ENCODE data around the gene BCL2.
"Not testable (repeated sequence)": the region's sequence is repeated elsewhere in the genome, so short reads cannot be mapped to it uniquely, and the experiment has no call there.

The BCL2 gene

GRCh38 chr18:63232826-63233225, 86.7 kb downstream of the BCL2 start:
- no peak for DNase-seq

DNA sequence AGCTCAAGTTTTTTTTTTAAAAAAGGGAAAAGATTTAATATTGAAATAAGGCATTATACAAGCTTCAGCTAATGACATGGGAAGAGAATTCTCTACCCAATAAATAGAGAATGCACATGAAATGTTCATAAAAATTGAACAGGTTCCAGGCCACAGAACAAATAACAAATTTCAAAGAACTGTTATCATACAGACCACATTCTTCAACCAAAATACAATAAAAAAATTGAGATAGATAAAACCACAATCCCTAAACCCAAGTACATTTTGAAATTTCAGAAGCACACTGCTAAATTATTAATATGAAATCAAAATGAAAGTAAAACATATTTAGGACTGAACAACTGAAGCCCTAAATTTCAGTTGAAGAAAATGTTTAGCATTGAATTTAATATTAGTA, 89.6 kb downstream of the BCL2 start:
- DNase-seq = no peak

DNA sequence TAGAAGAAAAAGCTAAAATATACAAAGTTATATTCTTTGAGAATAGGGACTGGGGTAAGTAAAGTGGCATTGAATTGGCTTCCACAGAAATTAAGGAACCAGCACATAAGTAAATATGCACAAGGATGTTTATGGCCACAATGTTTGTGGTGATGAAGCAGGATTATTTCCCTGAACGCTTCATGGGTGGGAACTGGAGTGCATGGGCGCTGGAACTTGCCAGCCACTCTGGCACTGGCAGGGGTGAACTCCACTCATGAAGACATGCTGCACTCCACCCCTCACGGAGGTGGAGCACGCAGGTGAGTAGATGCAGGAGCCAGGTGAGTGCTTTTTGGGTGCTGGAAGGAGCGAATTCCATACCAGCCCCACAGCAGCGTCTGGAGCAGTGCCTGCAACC, 94.1 kb downstream of the BCL2 start:
- no peak for DNase-seq

DNA sequence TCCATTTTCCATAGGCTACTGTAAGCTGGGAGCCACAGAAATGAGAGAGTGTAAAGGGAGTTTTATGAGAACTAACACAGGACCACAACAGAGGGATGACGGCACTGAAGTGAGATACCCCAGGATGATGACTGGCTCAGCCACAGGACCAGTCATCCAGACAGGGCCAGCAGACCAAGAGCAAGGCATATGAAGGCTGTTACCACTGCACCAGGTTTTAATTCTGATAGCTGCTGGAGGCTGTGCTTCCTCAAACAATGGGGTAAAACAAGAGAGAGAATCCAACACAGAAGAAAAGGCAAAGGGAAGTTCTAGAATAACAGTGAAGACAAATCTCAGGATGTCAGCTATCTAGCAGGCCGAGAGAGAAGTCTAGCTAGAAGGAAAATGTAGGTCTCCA, 94.9 kb downstream of the BCL2 start:
- DNase-seq = no peak

DNA sequence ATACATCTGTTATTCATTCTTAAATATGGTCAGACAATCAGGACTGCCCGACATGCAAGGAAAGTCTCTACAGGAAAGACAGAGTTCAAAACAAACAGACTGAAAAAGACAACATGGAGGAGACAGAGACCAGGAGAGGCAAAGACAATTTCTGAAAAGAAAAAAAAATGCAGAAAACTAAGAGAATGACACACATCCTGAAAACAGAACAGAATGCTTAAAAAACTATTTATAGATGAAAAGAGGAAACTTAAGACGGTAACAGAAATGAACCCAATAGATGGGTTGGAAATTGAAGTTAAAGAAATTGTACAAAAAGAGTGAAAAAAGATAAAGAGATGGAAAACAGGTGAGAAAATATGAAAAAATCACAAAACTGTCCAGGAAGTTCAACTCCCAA, 95.7 kb downstream of the BCL2 start:
- DNase-seq = no peak

- no peak for DNase-seq
Observed at GRCh38 chr18:63220903-63221302, 98.7 kb downstream of the BCL2 start.

- no peak for DNase-seq
Observed at GRCh38 chr18:63218472-63218871, 101.1 kb downstream of the BCL2 start.

DNA sequence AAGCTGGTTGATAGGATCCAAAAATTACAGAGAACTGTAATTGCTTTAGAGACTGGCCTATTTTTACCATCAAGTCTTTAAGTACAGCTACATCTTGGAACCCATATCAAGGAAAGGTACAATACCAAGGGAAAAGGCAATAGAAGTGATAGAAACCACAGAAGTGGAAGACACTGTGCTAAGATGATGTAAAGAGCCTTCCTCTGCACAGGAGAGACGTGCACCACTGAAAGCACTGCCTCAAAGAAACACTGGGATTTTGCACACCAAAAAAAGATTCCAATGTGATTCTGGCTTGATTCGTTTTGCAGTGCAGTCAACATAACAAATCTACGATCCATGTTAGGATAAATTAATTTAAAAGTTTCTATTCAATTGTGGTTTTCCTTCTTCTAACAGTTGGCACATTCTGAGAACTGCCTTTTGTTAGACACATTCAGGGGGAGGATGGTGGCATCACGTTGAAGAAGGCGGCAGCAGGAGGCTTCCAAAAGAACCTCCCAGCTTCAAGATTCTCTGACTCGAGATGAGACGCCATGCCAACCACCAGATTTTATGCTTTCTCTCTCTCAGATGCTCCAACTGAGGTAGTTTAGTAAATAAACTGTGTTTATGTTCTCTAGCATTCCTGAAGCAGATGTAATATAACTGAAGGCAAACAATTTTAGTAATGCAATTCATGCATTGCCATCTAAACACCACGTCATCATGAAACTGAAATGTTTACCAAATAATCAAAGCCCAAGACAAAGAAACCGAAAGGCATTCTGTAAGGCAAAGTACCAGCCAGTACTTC, 102.9 kb downstream of the BCL2 start:
- no peak for DNase-seq

DNA sequence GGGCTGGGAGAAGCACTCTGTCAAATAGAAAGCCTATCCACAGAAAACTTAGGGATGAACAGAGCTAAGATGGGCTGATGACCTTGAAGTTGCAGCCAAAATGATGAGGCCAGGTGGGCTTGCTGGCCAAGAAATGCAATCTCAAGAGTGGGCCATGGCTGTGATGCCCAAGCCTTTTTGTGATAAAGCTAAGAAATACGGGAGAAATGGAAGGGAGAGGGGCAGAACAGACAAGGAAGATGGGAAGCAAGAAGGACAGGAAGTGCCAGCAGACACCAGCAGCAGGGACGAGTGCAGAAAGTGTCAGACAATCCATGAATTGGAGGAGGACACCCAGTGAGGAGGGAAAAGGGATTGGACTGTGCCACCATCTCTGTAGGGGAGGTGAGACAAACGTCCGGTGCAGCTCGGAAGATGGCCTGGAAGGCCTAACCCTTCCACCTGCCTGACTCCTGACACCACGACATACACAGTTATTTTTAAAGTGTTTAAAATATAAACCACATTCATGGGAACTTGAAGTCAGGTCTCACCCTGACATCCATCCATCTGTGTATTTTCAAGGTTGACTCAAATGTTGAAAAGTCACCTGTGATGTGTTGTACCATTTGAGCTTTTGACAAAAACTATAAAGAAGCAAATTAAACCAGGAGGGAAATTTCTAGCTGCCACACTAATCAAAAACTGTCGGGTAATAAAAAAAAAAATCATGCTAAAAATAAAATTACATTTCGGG, 105.5 kb downstream of the BCL2 start:
- DNase-seq = no peak

GRCh38 chr18:63213331-63213900, 106.2 kb downstream of the BCL2 start:
- DNase-seq = no peak

GRCh38 chr18:63210521-63210920, 109.0 kb downstream of the BCL2 start:
- DNase-seq = no peak

- peak; percentile 66 for DNase-seq
Observed at GRCh38 chr18:63208676-63209075, 110.9 kb downstream of the BCL2 start.

- DNase-seq = peak; percentile 90
Observed at GRCh38 chr18:63207835-63208234, 111.7 kb downstream of the BCL2 start.

DNA sequence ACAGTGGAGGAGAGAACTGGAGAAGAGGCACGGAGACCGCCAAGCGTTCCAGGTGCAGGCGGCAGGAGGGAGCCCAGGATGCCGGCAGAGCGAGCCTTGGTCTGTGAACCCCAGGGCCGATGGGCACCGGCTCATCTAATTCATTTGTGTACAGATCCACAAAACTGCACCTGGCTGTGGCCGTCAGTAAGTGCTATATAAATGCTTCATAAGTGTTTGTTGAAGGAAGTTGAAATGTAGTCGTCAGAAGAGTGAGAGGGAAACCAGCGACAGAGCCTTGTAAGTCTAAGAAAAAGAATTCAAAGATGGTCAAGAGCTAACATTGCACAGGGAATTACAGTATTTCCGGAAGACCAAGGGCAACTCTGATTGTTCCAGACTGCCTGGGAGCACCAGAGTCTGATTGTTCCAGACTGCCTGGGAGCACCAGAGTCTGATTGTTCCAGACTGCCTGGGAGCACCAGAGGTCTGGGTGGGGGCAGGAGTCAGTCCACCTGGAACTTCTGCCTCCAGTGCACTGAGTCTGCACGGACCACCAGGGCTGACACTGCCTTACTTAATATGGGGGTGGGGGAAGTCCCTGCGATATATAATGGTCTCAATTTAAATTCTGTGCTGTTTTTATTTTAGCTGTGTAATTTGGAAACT, 112.3 kb downstream of the BCL2 start:
- DNase-seq = peak; percentile 90

DNA sequence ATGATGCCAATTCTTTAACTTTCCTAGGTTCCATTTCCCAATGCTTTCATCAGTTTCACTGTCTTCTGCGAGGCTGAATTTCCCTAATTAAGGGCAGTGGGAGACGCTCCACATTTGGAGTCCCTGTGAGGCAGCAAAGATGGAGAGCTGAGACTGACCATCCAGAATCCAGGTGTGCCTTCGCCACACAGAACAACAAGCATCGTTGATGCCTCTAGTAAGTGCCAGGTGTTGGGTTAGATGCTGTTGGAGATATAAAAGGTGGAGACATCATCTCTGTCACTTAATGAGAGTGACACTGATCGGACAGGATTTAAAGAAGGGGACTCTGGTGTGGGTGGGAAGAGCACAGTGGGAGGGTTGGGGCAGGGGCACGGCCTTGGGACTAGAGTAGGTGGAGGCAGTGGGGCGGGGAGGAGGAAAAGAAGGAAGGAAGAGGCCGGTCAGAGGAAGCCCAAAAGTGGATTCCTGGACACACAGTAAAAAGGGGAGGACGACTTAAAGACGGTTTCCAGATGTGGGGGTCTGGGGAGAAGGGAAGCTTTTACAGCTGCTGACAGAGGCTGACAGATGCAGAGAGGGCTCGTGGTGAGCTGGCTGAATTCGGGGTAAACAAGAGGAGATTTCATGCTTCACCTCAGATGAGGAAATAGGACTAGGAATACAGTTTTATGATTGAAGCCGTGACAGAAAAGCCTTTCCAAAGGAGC, 113.0 kb downstream of the BCL2 start:
- DNase-seq = peak; percentile 35

GRCh38 chr18:63205791-63206252, 113.7 kb downstream of the BCL2 start:
- no peak for DNase-seq

GRCh38 chr18:63203497-63203896, 116.1 kb downstream of the BCL2 start:
- DNase-seq = no peak

DNA sequence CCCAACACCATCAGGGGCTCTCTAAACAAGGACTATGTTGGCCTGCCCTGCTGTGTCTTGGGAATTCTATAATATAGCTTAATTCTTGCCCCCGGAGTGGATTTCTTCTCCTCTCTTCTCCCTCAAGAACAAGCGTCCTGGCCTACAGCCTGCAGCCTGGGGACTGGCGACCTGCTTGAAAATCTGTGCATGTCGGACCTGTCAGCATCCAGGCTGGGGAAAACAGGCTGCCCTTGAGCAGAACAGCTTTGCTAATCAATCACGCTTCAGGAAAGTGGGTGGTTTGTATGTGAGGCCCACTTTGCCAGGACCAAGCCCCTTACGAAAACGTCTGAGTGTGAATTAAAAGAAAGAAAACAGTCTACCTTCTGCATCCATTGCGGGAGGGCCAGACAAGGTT, 116.7 kb downstream of the BCL2 start:
- no peak for DNase-seq

- not testable (repeated sequence) for DNase-seq
Observed at GRCh38 chr18:63201456-63201855, 118.1 kb downstream of the BCL2 start.

GRCh38 chr18:63199743-63200241, 119.8 kb downstream of the BCL2 start:
- DNase-seq = no peak

GRCh38 chr18:63198868-63199742, 120.5 kb downstream of the BCL2 start:
- DNase-seq = no peak
